Vagina (tissue), 2 donors: Measurements from ENCODE around the gene NPIPB6. TPM values are rescaled to one million over a fixed set of nuclear protein-coding genes. Genes with fewer than 3 reads are reported as not detected.

ENCODE experiments used
- DNase-seq, 2 donors: peaks; one replicate each; pipeline ENCODE4 v3.0.0-alpha.2; 2017; ENCODE audit errors: extremely low spot score in 2 of 2
- H3K27ac ChIP-seq: fragments of 200-600 bp; sonication (generic); one replicate; pipeline ENCODE4 v1.5.1; 2019
- H3K27me3 ChIP-seq: fragments of 200-600 bp; sonication (generic); one replicate; pipeline ENCODE4 v1.5.1; 2019
- H3K36me3 ChIP-seq, 2 donors: fragments of 200-600 bp; sonication (generic); one replicate each; pipeline ENCODE4 v1.5.1; 2017 to 2019
- H3K4me1 ChIP-seq: fragments of 200-600 bp; sonication (generic); one replicate; pipeline ENCODE4 v1.5.1; 2019
- H3K4me3 ChIP-seq, 2 donors: fragments of 200-600 bp; sonication (generic); 1 replicate in 1 of 2; 2 replicates in 1 of 2; pipeline ENCODE4 v1.5.1; 2016 to 2019
- H3K9me3 ChIP-seq: fragments of 200-600 bp; sonication (generic); one replicate; pipeline ENCODE4 v1.5.1; 2019
- POLR2A ChIP-seq, 2 donors: fragments of 450-650 bp; IDR thresholded peaks; one replicate each; pipeline ENCODE4 v1.6.1; 2017; ENCODE audit warnings: antibody characterized with exemption in 2 of 2, mild to moderate bottlenecking in 2 of 2, moderate library complexity in 2 of 2
- POLR2AphosphoS5 ChIP-seq, 2 donors: sonication (generic); formaldehyde crosslinking; IDR thresholded peaks; one replicate each; pipeline ENCODE4 v1.9.0; 2017; ENCODE audit warnings: antibody characterized with exemption in 2 of 2, mild to moderate bottlenecking in 2 of 2, low read depth in 1 of 2; ENCODE audit not compliant: insufficient read depth in 1 of 2
- intact Hi-C: fragments of 100-400 bp; cut with DNase I; formaldehyde crosslinking; loops from one replicate; pipeline ENCODE4 v1.15.1; 2023
- total RNA-seq: library from RNA; depleted of rRNA; stranded (reverse); fragments of >200 nt; gene quantifications from one replicate; pipeline ENCODE4 v1.2.3, GENCODE V29; 2016
- TF ChIP-seq, protein P1 (sequence below), 3 experiments: fragments of 450-650 bp in 2 of 3; fragments of 200-600 bp in 1 of 3; sonication (generic) in 1 of 3; IDR thresholded peaks; one replicate each; pipeline ENCODE4 v1.5.1; 2017 to 2019; ENCODE audit warnings: antibody characterized with exemption in 3 of 3, mild to moderate bottlenecking in 2 of 3, moderate library complexity in 2 of 3

Gene NPIPB6
- total RNA-seq, 1 donor from 2014 or later = 7.6 TPM

DNA sequence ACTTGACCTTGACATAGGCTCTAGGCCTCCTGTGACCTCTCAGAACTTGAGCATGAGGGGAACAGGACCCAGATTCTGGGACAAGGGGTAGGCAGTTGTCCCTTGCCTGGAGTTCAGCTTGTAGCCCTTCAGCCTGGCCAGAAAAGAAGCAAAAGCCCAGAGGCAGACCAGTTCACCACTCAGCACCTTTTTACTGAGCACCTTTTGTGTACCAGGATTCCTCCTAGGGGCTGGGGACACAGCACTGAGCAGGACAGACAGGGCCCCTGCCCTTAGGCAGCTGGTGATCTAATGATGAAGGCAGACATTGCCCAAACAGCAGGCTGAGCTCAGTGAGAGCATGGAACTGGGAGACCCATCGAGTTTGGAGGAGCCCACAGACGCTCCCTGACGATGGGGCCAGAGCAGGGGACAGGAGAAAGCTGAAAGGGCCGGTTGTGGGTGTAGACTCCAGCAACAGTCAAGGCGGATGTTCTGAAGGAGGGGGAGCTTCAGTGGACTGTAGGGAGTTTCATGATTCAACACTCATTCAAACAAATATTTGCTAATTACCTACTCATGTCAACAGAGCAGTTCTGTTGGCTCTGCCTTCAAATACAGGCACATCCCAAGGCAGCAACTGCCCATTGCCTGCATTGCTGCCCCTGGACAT lies 38.9 kb downstream of the NPIPB6 start:
- H3K4me3 ChIP-seq = no peak overlapping the region
- intact Hi-C loops = no loop called here
- H3K27ac ChIP-seq = no peak overlapping the region
- DNase-seq = no peak
- TF ChIP-seq POLR2A (IDR thresholded peaks at IDR 0.05) (no peak), POLR2AphosphoS5 (IDR thresholded peaks at IDR 0.05; ENCODE audit: insufficient read depth in 1 of 2, low read depth in 1 of 2) (no peak)
- TF ChIP-seq, protein P1, sequence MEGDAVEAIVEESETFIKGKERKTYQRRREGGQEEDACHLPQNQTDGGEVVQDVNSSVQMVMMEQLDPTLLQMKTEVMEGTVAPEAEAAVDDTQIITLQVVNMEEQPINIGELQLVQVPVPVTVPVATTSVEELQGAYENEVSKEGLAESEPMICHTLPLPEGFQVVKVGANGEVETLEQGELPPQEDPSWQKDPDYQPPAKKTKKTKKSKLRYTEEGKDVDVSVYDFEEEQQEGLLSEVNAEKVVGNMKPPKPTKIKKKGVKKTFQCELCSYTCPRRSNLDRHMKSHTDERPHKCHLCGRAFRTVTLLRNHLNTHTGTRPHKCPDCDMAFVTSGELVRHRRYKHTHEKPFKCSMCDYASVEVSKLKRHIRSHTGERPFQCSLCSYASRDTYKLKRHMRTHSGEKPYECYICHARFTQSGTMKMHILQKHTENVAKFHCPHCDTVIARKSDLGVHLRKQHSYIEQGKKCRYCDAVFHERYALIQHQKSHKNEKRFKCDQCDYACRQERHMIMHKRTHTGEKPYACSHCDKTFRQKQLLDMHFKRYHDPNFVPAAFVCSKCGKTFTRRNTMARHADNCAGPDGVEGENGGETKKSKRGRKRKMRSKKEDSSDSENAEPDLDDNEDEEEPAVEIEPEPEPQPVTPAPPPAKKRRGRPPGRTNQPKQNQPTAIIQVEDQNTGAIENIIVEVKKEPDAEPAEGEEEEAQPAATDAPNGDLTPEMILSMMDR (IDR thresholded peaks at IDR 0.05) = no peak
- H3K9me3 ChIP-seq = no peaks in the 10 kb centered on the region
- H3K36me3 ChIP-seq = no peaks in the 10 kb centered on the region
- H3K4me1 ChIP-seq = no peaks in the 10 kb centered on the region
- no peaks in the 10 kb centered on the region for H3K27me3 ChIP-seq

DNA sequence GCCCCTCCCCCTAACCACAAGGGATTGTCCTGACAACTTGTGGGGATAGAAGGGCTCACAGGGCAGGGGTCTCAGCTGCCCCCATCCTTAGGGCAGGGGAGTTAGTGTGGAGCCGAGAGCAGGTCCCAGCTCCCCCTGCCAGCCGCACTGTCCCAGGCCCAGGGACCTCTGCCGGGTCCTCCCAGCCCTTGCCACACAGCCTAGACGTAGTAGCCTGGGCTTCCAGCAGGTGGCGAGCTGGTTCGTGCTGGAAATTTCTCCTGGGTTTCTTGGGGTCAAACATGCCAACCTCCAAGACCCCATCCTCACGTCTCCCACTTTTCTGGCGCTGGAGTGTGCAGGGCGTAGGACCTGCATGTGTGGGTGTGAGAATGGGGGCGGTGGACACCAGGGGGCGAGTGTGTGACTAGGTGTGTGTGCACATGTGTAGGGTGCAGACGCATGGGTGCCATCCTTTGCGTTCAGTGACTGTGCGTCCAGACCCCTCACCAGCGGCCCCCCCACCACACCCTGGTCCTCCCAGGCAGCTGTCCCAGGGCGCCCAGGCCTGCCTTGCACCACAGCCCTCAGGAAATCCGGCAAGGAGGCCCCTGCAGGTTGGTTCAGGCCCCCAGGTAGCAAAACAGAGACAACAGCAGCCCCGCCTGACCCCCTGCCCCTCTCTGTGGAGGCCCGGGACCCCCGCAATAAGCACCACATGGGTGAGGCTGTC lies 41.5 kb downstream of the NPIPB6 start:
- H3K4me1 ChIP-seq = no peaks in the 10 kb centered on the region
- DNase-seq = no peak
- intact Hi-C loops = no loop called here
- no peaks in the 10 kb centered on the region for H3K27me3 ChIP-seq
- H3K9me3 ChIP-seq = no peaks in the 10 kb centered on the region
- no peak overlapping the region for H3K4me3 ChIP-seq
- H3K36me3 ChIP-seq = no peaks in the 10 kb centered on the region
- H3K27ac ChIP-seq = no peak overlapping the region
- TF ChIP-seq, protein P1 (IDR thresholded peaks at IDR 0.05) = peak; percentile 18 to 31 (median 18)
- no peak for TF ChIP-seq POLR2AphosphoS5 (IDR thresholded peaks at IDR 0.05; ENCODE audit: insufficient read depth in 1 of 2, low read depth in 1 of 2)
- TF ChIP-seq POLR2A (IDR thresholded peaks at IDR 0.05) = no peak

DNA sequence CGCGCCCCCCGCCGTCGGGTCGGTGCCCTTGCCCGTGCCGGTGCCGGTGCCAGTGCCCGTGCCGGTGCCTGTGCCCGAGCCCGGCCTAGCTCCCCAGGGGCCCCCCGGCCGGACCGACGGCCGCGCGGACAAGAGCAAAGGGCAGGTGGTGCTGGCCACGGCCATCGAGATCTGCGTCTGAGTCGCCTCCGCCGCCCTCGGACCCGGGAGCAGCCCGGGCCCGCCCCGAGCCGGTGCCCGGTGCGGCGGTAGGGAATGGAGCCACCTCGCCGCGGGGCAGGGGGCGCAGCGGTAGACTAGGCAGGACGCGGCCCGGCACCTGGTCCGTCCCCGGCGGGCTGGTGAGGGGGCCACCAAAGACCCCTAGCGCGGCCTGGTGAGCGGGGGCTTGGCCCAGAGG lies 42.6 kb downstream of the NPIPB6 start:
- Histone ChIP-seq H3K4me3 (no peak overlapping the region), H3K27me3 (no peaks in the 10 kb centered on the region), H3K36me3 (no peaks in the 10 kb centered on the region), H3K4me1 (no peaks in the 10 kb centered on the region), H3K9me3 (no peaks in the 10 kb centered on the region), H3K27ac (no peak overlapping the region)
- TF ChIP-seq POLR2AphosphoS5 (IDR thresholded peaks at IDR 0.05; ENCODE audit: insufficient read depth in 1 of 2, low read depth in 1 of 2) = no peak
- TF ChIP-seq POLR2A (IDR thresholded peaks at IDR 0.05) = no peak
- TF ChIP-seq, protein P1 (IDR thresholded peaks at IDR 0.05) = no peak
- intact Hi-C loops = no loop called here
- DNase-seq = no peak

DNA sequence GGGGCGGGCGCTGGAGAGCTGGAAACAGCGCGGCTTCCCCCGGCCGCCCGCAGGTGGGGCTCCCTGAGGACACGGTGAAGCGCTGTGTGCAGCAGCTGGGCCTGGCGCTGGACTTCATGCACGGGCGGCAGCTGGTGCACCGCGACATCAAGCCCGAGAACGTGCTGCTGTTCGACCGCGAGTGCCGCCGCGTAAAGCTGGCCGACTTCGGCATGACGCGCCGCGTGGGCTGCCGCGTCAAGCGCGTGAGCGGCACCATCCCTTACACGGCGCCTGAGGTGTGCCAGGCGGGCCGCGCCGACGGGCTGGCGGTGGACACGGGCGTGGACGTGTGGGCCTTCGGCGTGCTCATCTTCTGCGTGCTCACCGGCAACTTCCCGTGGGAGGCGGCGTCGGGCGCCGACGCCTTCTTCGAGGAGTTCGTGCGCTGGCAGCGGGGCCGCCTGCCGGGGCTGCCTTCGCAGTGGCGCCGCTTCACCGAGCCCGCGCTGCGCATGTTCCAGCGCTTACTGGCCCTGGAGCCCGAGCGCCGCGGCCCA lies 43.2 kb downstream of the NPIPB6 start:
- intact Hi-C loops = no loop called here

DNA sequence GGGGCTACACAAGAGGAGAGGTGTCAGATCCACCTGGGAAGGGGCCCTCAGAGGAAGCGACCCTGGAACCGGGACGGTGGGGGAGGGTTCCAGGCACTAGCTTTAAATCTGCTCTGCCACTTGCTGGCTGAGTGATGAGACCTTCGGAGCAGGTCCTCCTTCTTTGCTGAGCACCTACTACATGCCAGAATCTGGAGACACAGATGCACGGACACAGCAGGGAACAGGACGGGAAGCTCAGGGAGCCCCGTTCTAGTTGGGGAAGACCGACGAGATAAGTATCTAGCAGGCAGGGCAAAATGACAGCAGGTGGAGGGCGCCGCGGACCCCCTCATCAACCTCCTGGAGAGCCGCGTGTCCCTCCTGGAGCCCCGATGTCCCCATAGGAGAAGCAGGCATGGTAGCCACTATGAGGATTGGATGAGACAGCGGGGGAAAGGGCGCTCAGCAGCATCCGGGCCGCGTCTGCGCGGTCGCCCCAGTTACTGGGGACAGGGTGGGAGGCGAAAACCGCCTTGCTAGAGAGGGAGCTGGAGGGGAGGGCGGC lies 43.8 kb downstream of the NPIPB6 start:
- H3K9me3 ChIP-seq = no peaks in the 10 kb centered on the region
- no peak overlapping the region for H3K4me3 ChIP-seq
- intact Hi-C loops = no loop called here
- H3K27ac ChIP-seq = no peak overlapping the region
- no peaks in the 10 kb centered on the region for H3K27me3 ChIP-seq
- TF ChIP-seq POLR2A (IDR thresholded peaks at IDR 0.05) = no peak
- TF ChIP-seq, protein P1 (IDR thresholded peaks at IDR 0.05) = no peak
- no peak for TF ChIP-seq POLR2AphosphoS5 (IDR thresholded peaks at IDR 0.05; ENCODE audit: insufficient read depth in 1 of 2, low read depth in 1 of 2)
- H3K4me1 ChIP-seq = no peaks in the 10 kb centered on the region
- no peak for DNase-seq
- H3K36me3 ChIP-seq = no peaks in the 10 kb centered on the region

More for the DNA sequence above, 43.2 kb downstream of the NPIPB6 start:
- no peak overlapping the region for H3K27ac ChIP-seq
- TF ChIP-seq POLR2AphosphoS5 (IDR thresholded peaks at IDR 0.05; ENCODE audit: insufficient read depth in 1 of 2, low read depth in 1 of 2) = no peak
- H3K9me3 ChIP-seq = no peaks in the 10 kb centered on the region
- H3K4me3 ChIP-seq = no peak overlapping the region
- no peaks in the 10 kb centered on the region for H3K36me3 ChIP-seq
- H3K4me1 ChIP-seq = no peaks in the 10 kb centered on the region
- DNase-seq = no peak
- no peaks in the 10 kb centered on the region for H3K27me3 ChIP-seq
